Activated CD8-positive, alpha-beta T cell treated with anti-CD3 and anti-CD28 coated beads for 36 hours (primary cell): ENCODE results near the gene TRIP6. TPM values are rescaled to one million over a fixed set of nuclear protein-coding genes. Genes with fewer than 3 reads are reported as not detected.
A peak's percentile ranks its signal among the peaks of the same experiment; 100 is the strongest.
"Not testable (repeated sequence)": the region's sequence is repeated elsewhere in the genome, so short reads cannot be mapped to it uniquely, and the experiment has no call there.

Source experiments
- ATAC-seq: fragments of 200-7000 bp; cut with Tn5 transposase; one replicate; pipeline ENCODE4 v1.10.0; 2021; ENCODE audit warnings: mild to moderate bottlenecking, moderate library complexity
- CTCF ChIA-PET: fragments of 350-600 bp; sonication (Branson Sonifier 250); formaldehyde crosslinking; loops from one replicate; lab custom pipeline; 2021; ENCODE audit warnings: antibody characterized with exemption; lab: Charles Lee
- POLR2A ChIA-PET: fragments of 350-600 bp; sonication (Branson Sonifier 250); formaldehyde crosslinking; loops from one replicate; lab custom pipeline; 2021; ENCODE audit warnings: antibody characterized with exemption; lab: Charles Lee
- DNase-seq: peaks from one replicate; pipeline ENCODE4 v3.0.0-alpha.2; 2020
- H3K27ac Mint-ChIP-seq: one replicate; pipeline ENCODE4 v1.8.0; 2021; ENCODE audit warnings: mild to moderate bottlenecking, mixed read lengths
- H3K27me3 Mint-ChIP-seq: one replicate; pipeline ENCODE4 v1.8.0; 2021; ENCODE audit warnings: mixed read lengths
- H3K36me3 Mint-ChIP-seq: one replicate; pipeline ENCODE4 v1.8.0; 2021; ENCODE audit warnings: low read depth, mixed read lengths
- H3K4me1 Mint-ChIP-seq: one replicate; pipeline ENCODE4 v1.8.0; 2021; ENCODE audit warnings: low read depth, mixed read lengths
- H3K4me3 Mint-ChIP-seq: one replicate; pipeline ENCODE4 v1.8.0; 2021; ENCODE audit warnings: mild to moderate bottlenecking, moderate library complexity, mixed read lengths
- H3K9me3 Mint-ChIP-seq: one replicate; pipeline ENCODE4 v1.8.0; 2021; ENCODE audit warnings: mixed read lengths
- intact Hi-C: fragments of 100-400 bp; cut with micrococcal nuclease; formaldehyde crosslinking; loops from one replicate; pipeline ENCODE4 v1.10.0; 2022
- total RNA-seq, 2 experiments: library from RNA; stranded (reverse); gene quantifications; one replicate each; pipeline ENCODE4 v1.2.3, GENCODE V29; 2021
- TF ChIP-seq, protein P1 (sequence below): fragments of 200-600 bp; IDR thresholded peaks from one replicate; pipeline ENCODE4 v1.8.0; 2022; ENCODE audit warnings: antibody characterized with exemption, mild to moderate bottlenecking

Gene TRIP6
- total RNA-seq, 2 experiments from 2014 or later, result 27.5 to 28.4 TPM

DNA sequence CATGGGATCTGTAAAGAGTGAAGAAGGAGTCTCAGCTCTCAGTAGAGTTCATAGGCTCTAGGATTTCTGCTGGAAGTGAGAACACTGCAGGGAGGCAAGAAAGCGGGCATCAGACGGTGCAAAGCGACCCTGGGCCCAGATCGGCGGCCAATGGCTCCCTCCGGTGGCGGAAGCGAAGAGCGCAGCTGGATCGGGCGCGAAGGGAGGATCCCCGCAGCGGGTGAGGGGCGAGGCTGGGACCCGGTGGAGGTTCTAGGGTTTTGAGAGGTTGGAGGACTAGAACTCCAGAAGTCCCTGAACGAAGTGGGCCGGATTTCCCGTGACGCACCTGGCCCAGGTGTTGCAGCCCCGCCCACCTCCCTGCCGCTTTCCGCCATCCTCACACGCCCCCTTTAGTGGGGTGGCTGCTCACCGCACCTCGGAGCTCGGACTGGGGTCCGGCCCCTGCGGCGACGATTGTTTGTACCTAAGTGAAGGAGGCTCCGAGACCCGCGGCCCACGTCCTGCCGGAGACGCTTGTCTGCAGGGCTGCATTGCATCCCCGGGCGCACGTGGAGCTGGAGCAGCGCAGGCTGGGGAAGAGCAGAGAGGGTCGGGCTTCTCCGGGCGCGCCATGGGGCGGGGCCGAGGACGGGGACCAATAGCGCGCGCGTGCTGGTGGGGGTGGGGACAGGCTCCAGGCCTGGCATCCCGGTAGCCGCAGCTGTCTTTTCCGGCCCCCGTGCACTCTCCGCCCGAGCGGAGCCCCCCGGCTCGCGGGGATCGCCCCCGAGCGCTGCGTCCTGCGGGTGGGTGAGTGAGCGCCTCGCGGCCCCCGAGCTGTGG is 14.9 kb upstream of the TRIP6 start, which contains the start of gene SLC12A9:
TSS of gene SLC12A9 (plus strand) at position 666 of the 825 bp plus-strand sequence. CDS start 1,485 bp downstream, outside the sequence.
- peak within 1 kb of the TSS; percentile 90 for H3K4me3 Mint-ChIP-seq
- H3K27me3 Mint-ChIP-seq, result no peaks in the 10 kb centered on the region
- peaks cover 15% of the 10 kb centered on the region for H3K4me1 Mint-ChIP-seq
- H3K9me3 Mint-ChIP-seq, result no peaks in the 10 kb centered on the region
- TF ChIP-seq, protein P1, sequence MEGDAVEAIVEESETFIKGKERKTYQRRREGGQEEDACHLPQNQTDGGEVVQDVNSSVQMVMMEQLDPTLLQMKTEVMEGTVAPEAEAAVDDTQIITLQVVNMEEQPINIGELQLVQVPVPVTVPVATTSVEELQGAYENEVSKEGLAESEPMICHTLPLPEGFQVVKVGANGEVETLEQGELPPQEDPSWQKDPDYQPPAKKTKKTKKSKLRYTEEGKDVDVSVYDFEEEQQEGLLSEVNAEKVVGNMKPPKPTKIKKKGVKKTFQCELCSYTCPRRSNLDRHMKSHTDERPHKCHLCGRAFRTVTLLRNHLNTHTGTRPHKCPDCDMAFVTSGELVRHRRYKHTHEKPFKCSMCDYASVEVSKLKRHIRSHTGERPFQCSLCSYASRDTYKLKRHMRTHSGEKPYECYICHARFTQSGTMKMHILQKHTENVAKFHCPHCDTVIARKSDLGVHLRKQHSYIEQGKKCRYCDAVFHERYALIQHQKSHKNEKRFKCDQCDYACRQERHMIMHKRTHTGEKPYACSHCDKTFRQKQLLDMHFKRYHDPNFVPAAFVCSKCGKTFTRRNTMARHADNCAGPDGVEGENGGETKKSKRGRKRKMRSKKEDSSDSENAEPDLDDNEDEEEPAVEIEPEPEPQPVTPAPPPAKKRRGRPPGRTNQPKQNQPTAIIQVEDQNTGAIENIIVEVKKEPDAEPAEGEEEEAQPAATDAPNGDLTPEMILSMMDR, result peak; percentile 95
- peak; percentile 98 for ATAC-seq
- POLR2A ChIA-PET, result interaction anchor here (0.7 to 1.9 kb wide), 11 partner anchors 10 to 223 kb away, joined by 3 to 12 read pairs (median 5); partner anchors contain the start of genes POP7, SRRT and UFSP1
- peak within 1 kb of the TSS; percentile 77 for H3K27ac Mint-ChIP-seq
- intact Hi-C loops, result loop anchor here (5.0 kb wide), 1 partner anchor 50 kb away; no protein-coding TSS in a partner anchor
- H3K36me3 Mint-ChIP-seq, result peaks cover 3% of the 10 kb centered on the region
- peak; percentile 92 for DNase-seq
- CTCF ChIA-PET, result interaction anchor here (0.7 to 6.9 kb wide), 40 partner anchors 9 to 398 kb away, joined by 3 to 167 read pairs (median 4); partner anchors contain the start of genes MOSPD3, POP7, SRRT and TRIP6

DNA sequence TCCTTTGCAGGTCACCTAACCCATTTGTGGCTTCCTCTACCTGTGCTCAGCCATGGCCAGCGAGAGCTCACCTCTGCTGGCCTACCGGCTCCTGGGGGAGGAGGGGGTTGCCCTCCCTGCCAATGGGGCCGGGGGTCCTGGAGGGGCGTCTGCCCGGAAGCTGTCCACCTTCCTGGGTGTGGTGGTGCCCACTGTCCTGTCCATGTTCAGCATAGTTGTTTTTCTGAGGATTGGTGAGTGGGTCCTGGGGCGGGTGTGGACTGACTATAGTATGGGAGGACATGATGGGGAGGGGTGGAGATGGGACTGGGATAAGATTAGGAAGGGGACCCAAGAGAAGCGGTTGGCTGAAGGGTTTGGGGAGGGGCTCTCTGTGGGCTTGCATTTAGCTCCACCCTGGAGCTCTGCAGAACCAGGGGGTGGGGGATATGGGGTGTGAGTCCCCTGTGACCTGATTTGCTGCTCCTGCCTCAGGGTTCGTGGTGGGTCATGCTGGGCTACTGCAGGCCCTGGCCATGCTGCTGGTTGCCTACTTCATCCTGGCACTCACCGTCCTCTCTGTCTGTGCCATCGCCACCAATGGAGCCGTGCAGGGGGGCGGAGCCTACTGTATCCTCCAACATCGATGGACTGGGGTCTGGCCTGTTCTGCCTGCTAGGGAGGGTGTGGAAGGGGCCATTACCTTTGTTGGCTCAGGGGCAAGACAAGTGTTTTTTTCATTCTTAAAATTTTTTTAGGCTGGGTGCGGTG is 12.9 kb upstream of the TRIP6 start:
- H3K4me3 Mint-ChIP-seq, result peak overlapping the region; percentile 90
- ATAC-seq (no peak), DNase-seq (no peak)
- POLR2A ChIA-PET, result interaction anchor here (1.1 to 1.7 kb wide), 2 partner anchors 21 to 54 kb away, joined by 3 to 4 read pairs; partner anchors contain the start of gene SRRT
- TF ChIP-seq, protein P1, result no peak
- CTCF ChIA-PET, result interaction anchor here (0.7 to 6.9 kb wide), 3 partner anchors 51 to 936 kb away, joined by 3 to 167 read pairs (median 3); no protein-coding TSS in a partner anchor
- H3K36me3 Mint-ChIP-seq, result no peaks in the 10 kb centered on the region
- H3K27ac Mint-ChIP-seq, result peak overlapping the region; percentile 25
- no peaks in the 10 kb centered on the region for H3K27me3 Mint-ChIP-seq
- no peaks in the 10 kb centered on the region for H3K9me3 Mint-ChIP-seq
- H3K4me1 Mint-ChIP-seq, result peaks cover 15% of the 10 kb centered on the region
- intact Hi-C loops, result loop anchor here (5.0 kb wide), 1 partner anchor 52 kb away; no protein-coding TSS in a partner anchor

DNA sequence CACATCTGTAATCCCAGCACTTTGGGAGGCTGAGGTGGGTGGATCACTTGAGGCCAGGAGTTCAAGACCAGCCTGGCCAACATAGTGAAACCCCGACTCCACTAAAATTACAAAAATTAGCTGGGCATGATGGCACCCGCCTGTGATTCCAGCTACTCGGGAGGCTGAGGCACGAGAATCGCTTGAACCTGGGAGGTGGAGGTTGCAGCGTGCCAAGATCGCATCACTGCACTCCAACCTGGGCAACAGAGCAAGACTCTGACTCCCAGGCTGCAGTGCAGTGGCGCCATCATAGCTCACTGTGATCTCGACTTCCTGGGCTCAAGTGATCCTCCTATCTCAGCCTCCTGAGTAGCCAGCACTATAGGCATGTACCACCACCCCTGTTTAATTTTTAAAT is 12.3 kb upstream of the TRIP6 start:
- H3K36me3 Mint-ChIP-seq, H3K27me3 Mint-ChIP-seq, DNase-seq, ATAC-seq, H3K4me3 Mint-ChIP-seq, H3K9me3 Mint-ChIP-seq, H3K27ac Mint-ChIP-seq: not testable (repeated sequence)
- ChIA-PET POLR2A (interaction anchor here (0.8 to 1.7 kb wide), 2 partner anchors 12 to 20 kb away, joined by 3 to 4 read pairs; partner anchors contain the start of gene SRRT), CTCF (interaction anchor here (1.3 kb wide), 1 partner anchor 150 kb away, joined by 3 read pairs; no protein-coding TSS in a partner anchor)
- intact Hi-C loops, result loop anchor here (5.0 kb wide), 1 partner anchor 53 kb away; no protein-coding TSS in a partner anchor
- H3K4me1 Mint-ChIP-seq, result peaks cover 15% of the 10 kb centered on the region

DNA sequence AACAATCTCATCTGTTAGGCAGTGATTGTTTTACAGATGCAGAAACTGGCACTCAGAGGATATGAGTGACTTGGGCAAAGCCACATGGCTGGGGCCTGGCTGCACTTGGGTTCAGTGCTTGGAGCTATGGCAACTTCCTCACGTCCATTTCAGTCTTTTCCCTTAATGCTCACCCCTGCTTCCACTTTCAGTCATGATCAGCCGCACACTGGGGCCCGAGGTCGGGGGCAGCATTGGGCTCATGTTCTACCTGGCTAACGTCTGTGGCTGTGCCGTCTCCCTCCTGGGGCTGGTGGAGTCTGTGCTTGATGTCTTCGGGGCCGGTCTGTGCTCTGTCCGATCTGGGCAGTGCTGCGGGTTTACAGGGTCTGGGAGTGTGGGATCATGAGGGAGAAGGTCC is 11.7 kb upstream of the TRIP6 start:
- peaks cover 8% of the 10 kb centered on the region for H3K36me3 Mint-ChIP-seq
- H3K27me3 Mint-ChIP-seq, result no peaks in the 10 kb centered on the region
- ATAC-seq, result no peak
- H3K4me1 Mint-ChIP-seq, result peaks cover 15% of the 10 kb centered on the region
- intact Hi-C loops, result no loop called here
- no peak overlapping the region for H3K4me3 Mint-ChIP-seq
- POLR2A ChIA-PET, result interaction anchor here (0.8 to 1.7 kb wide), 3 partner anchors 11 to 250 kb away, joined by 3 to 4 read pairs (median 3); partner anchors contain the start of gene SRRT
- no peak overlapping the region for H3K27ac Mint-ChIP-seq
- H3K9me3 Mint-ChIP-seq, result no peaks in the 10 kb centered on the region
- DNase-seq, result no peak
- CTCF ChIA-PET, result interaction anchor here (1.3 to 2.7 kb wide), 2 partner anchors 55 to 150 kb away, joined by 3 to 11 read pairs; no protein-coding TSS in a partner anchor
- TF ChIP-seq, protein P1, result no peak
